IMR-90 (cell line): ENCODE data around the gene ITLN2. TPM values are rescaled to one million over a fixed set of nuclear protein-coding genes. Genes with fewer than 3 reads are reported as not detected.

ENCODE experiments used
- ATAC-seq: fragments of 200-7000 bp; cut with Tn5 transposase; 2 replicates; pipeline ENCODE4 v1.9.1; 2020; ENCODE audit warnings: low read depth, mild to moderate bottlenecking, moderate library complexity
- Bru-seq: library from RNA; stranded (reverse); fragments of 400-500 nt; gene quantifications from one replicate; lab custom pipeline; 2021; lab: Mats Ljungman, UMichigan
- BruChase-seq, 2 experiments: library from RNA; stranded (reverse); fragments of 400-500 nt; gene quantifications; one replicate each; lab custom pipeline; 2021; lab: Mats Ljungman, UMichigan
- BruUV-seq: library from RNA; stranded (reverse); fragments of 400-500 nt; replicated peaks from 2 replicates; lab custom pipeline; 2021; lab: Mats Ljungman, UMichigan
- CTCF ChIA-PET: fragments of 300-600 bp; formaldehyde crosslinking; extraction: SDS; loops from one replicate; lab custom pipeline; 2021; ENCODE audit warnings: antibody characterized with exemption; lab: Yijun Ruan, JAX
- POLR2A ChIA-PET: fragments of 300-600 bp; sonication (Branson Sonifier 250); formaldehyde crosslinking; loops from one replicate; lab custom pipeline; 2022; ENCODE audit warnings: antibody characterized with exemption; ENCODE audit not compliant: unreplicated experiment; lab: Charles Lee
- DNase-seq: peaks from one replicate; pipeline ENCODE4 v3.0.0; 2013
- H2AFZ ChIP-seq: replicated peaks from 2 replicates; pipeline ENCODE3; 2013; ENCODE audit warnings: low read length, mild to moderate bottlenecking; ENCODE audit not compliant: poor library complexity
- H2AK5ac ChIP-seq: 2 replicates; pipeline ENCODE4 v1.6.1; 2013; ENCODE audit warnings: low read depth, low read length, inconsistent platforms
- H2AK9ac ChIP-seq: replicated peaks from 2 replicates; pipeline ENCODE3; 2013; ENCODE audit warnings: mild to moderate bottlenecking, low read depth, low read length, moderate library complexity; ENCODE audit not compliant: poor library complexity
- H2BK120ac ChIP-seq: 2 replicates; pipeline ENCODE4 v1.6.1; 2013; ENCODE audit warnings: low read depth, low read length, inconsistent platforms
- H2BK15ac ChIP-seq: 3 replicates; pipeline ENCODE4 v1.6.1; 2013; ENCODE audit warnings: low read depth, low read length, inconsistent platforms
- H2BK20ac ChIP-seq: 2 replicates; pipeline ENCODE4 v1.6.1; 2013; ENCODE audit warnings: low read depth, mild to moderate bottlenecking, inconsistent platforms, low read length, moderate library complexity
- H2BK5ac ChIP-seq: 2 replicates; pipeline ENCODE4 v1.6.1; 2013; ENCODE audit warnings: mild to moderate bottlenecking, low read depth, low read length, inconsistent platforms; ENCODE audit not compliant: poor library complexity, severe bottlenecking
- H3K14ac ChIP-seq: replicated peaks from 2 replicates; pipeline ENCODE4 v1.6.1; 2013; ENCODE audit warnings: low read depth, low read length, inconsistent platforms
- H3K18ac ChIP-seq: 2 replicates; pipeline ENCODE4 v1.6.1; 2013; ENCODE audit warnings: low read depth, low read length, control low read depth
- H3K23ac ChIP-seq: 2 replicates; pipeline ENCODE4 v1.6.1; 2013; ENCODE audit warnings: low read depth, low read length, inconsistent platforms
- H3K27ac ChIP-seq: 2 replicates; pipeline ENCODE4 v1.5.1; 2013; ENCODE audit warnings: mild to moderate bottlenecking, control low read depth, low read length; ENCODE audit not compliant: insufficient read depth
- H3K27me3 ChIP-seq: 2 replicates; pipeline ENCODE4 v1.6.1; 2013; ENCODE audit warnings: low read length; ENCODE audit not compliant: control insufficient read depth, insufficient read depth
- H3K36me3 ChIP-seq: 2 replicates; pipeline ENCODE4 v1.6.1; 2013; ENCODE audit warnings: low read length, mixed read lengths; ENCODE audit not compliant: control insufficient read depth, insufficient read depth
- H3K4ac ChIP-seq: 2 replicates; pipeline ENCODE4 v1.6.1; 2013; ENCODE audit warnings: low read depth, low read length, inconsistent platforms
- H3K4me1 ChIP-seq: 2 replicates; pipeline ENCODE4 v1.6.1; 2013; ENCODE audit warnings: low read length, mixed read lengths; ENCODE audit not compliant: control insufficient read depth, insufficient read depth
- H3K4me2 ChIP-seq: 2 replicates; pipeline ENCODE4 v1.6.1; 2013; ENCODE audit warnings: low read depth, mild to moderate bottlenecking, control low read depth, low read length, moderate library complexity
- H3K4me3 ChIP-seq: 2 replicates; pipeline ENCODE4 v1.5.1; 2013; ENCODE audit warnings: low read depth, mild to moderate bottlenecking, control low read depth, low read length, moderate library complexity; ENCODE audit not compliant: insufficient read depth
- H3K56ac ChIP-seq: 2 replicates; pipeline ENCODE4 v1.6.1; 2013; ENCODE audit warnings: low read length, inconsistent platforms; ENCODE audit not compliant: insufficient read depth; ENCODE audit errors: extremely low read depth
- H3K79me1 ChIP-seq, 2 experiments: 2 replicates each; pipeline ENCODE4 v1.6.1; 2013; ENCODE audit warnings: low read length in 2 of 2, inconsistent platforms in 1 of 2, low read depth in 1 of 2
- H3K9ac ChIP-seq: 2 replicates; pipeline ENCODE4 v1.6.1; 2013; ENCODE audit warnings: low read depth, low read length, control low read depth
- H3K9me1 ChIP-seq: 2 replicates; pipeline ENCODE4 v1.6.1; 2013; ENCODE audit warnings: low read length, inconsistent platforms; ENCODE audit not compliant: insufficient read depth
- H3K9me3 ChIP-seq: 2 replicates; pipeline ENCODE4 v1.6.1; 2013; ENCODE audit warnings: low read length; ENCODE audit not compliant: control insufficient read depth, insufficient read depth
- H4K20me1 ChIP-seq: 2 replicates; pipeline ENCODE4 v1.6.1; 2013; ENCODE audit warnings: low read length, inconsistent platforms; ENCODE audit not compliant: insufficient read depth
- H4K5ac ChIP-seq: 2 replicates; pipeline ENCODE4 v1.6.1; 2013; ENCODE audit warnings: mild to moderate bottlenecking, low read depth, low read length, control low read depth
- H4K8ac ChIP-seq, 2 experiments: 2 replicates each; pipeline ENCODE4 v1.6.1; 2013; ENCODE audit warnings: low read depth in 2 of 2, low read length in 2 of 2, control low read depth in 1 of 2, inconsistent platforms in 1 of 2
- H4K91ac ChIP-seq: 2 replicates; pipeline ENCODE4 v1.6.1; 2013; ENCODE audit warnings: low read depth, low read length, inconsistent platforms; ENCODE audit not compliant: insufficient read depth
- BHLHE40 ChIP-seq: fragments of 150-350 bp; IDR thresholded peaks from 2 replicates; pipeline ENCODE4 v1.6.1; 2016; ENCODE audit warnings: mild to moderate bottlenecking, low read depth, low read length
- CEBPB ChIP-seq: IDR thresholded peaks from 2 replicates; pipeline ENCODE4 v1.6.1; 2012; ENCODE audit warnings: low read depth, low read length, improper control_type of control experiment
- CHD1 ChIP-seq: IDR thresholded peaks from 2 replicates; pipeline ENCODE4 v1.6.1; 2012; ENCODE audit warnings: low read depth, low read length, improper control_type of control experiment
- MXI1 ChIP-seq: IDR thresholded peaks from 2 replicates; pipeline ENCODE4 v1.6.1; 2012; ENCODE audit warnings: low read depth, mild to moderate bottlenecking, low read length, moderate library complexity, borderline replicate concordance
- POLR2A ChIP-seq: IDR thresholded peaks from 2 replicates; pipeline ENCODE4 v1.6.1; 2012; ENCODE audit warnings: mild to moderate bottlenecking, low read depth, low read length
- RCOR1 ChIP-seq: IDR thresholded peaks from 2 replicates; pipeline ENCODE4 v1.6.1; 2012; ENCODE audit warnings: mild to moderate bottlenecking, low read length, improper control_type of control experiment; ENCODE audit not compliant: insufficient replicate concordance
- RFX5 ChIP-seq: IDR thresholded peaks from 2 replicates; pipeline ENCODE4 v1.8.0; 2012; ENCODE audit warnings: low read depth, mild to moderate bottlenecking, low read length, moderate library complexity
- SMC3 ChIP-seq: fragments of 150-350 bp; IDR thresholded peaks from 2 replicates; pipeline ENCODE4 v1.6.1; 2016; ENCODE audit warnings: low read depth, mild to moderate bottlenecking, antibody characterized with exemption, low read length, moderate library complexity
- WGBS, 2 experiments: methylation state at CpG; one replicate each; pipeline versions ENCODE4 v1.1.5 to v1.1.7; 2013; ENCODE audit warnings: missing lambda C conversion rate in 2 of 2; ENCODE audit not compliant: insufficient read length in 1 of 2; ENCODE audit errors: extremely low coverage in 2 of 2; 5-methylcytosine and 5-hydroxymethylcytosine counted together
- dilution Hi-C: fragments of 300-500 bp; cut with HindIII; formaldehyde crosslinking; loops from one replicate; pipeline ENCODE4 v1.14.3; 2018; ENCODE audit warnings: low sequenced_read_pairs; ENCODE audit not compliant: unreplicated experiment
- in situ Hi-C: fragments of 300-500 bp; cut with MboI; formaldehyde crosslinking; loops from 3 replicates; pipeline ENCODE4 v1.14.3; 2019; ENCODE audit warnings: low sequenced_read_pairs, inconsistent platforms, mixed read lengths
- intact Hi-C: fragments of 100-400 bp; cut with micrococcal nuclease; formaldehyde crosslinking; loops from 2 replicates; pipeline ENCODE4 v1.10.0; 2022
- long read RNA-seq: library from polyadenylated mRNA; unstranded; transcript quantifications from one replicate; pipeline ENCODE4 v2.0.0, GENCODE V29; 2021; ENCODE audit not compliant: unreplicated experiment
- polyA plus RNA-seq, 3 experiments: library from polyadenylated mRNA; depleted of rRNA; stranded (reverse); fragments of >200 nt; gene quantifications; 2 replicates each; pipeline ENCODE4 v1.2.3, GENCODE V29; 2012; ENCODE audit warnings: low replicate concordance in 1 of 3
- total RNA-seq: library from RNA; depleted of rRNA; stranded (reverse); fragments of >200 nt; gene quantifications from 2 replicates; pipeline ENCODE4 v1.2.3, GENCODE V29; 2012; rRNA removed
- TF ChIP-seq, protein P1 (sequence below): conservative IDR thresholded peaks from 2 replicates; pipeline ENCODE4 v1.5.1; 2012; ENCODE audit warnings: mild to moderate bottlenecking, low read depth, low read length, improper control_type of control experiment
- TF ChIP-seq, protein P2 (sequence below): fragments of 150-350 bp; IDR thresholded peaks from 2 replicates; pipeline ENCODE4 v1.6.1; 2016; ENCODE audit warnings: low read depth, mild to moderate bottlenecking, low read length, moderate library complexity, borderline replicate concordance

ITLN2 gene
- not detected in 2 replicates for total RNA-seq
- not detected in 2 replicates for polyA plus RNA-seq (2012; rRNA removed)
- not detected in 2 replicates for polyA plus RNA-seq (2012; cell fraction: cytosol; rRNA removed)
- polyA plus RNA-seq (2012; cell fraction: nucleus; rRNA removed; ENCODE audit: low replicate concordance), result not detected in 2 replicates
- Bru-seq, nascent RNA, result not detected
- BruChase-seq, experiment 1, labeled RNA remaining after a 6-hour chase, result not detected
- not detected for BruChase-seq, experiment 2, labeled RNA remaining after a 2-hour chase
- long read RNA-seq, result 0 reads

DNA sequence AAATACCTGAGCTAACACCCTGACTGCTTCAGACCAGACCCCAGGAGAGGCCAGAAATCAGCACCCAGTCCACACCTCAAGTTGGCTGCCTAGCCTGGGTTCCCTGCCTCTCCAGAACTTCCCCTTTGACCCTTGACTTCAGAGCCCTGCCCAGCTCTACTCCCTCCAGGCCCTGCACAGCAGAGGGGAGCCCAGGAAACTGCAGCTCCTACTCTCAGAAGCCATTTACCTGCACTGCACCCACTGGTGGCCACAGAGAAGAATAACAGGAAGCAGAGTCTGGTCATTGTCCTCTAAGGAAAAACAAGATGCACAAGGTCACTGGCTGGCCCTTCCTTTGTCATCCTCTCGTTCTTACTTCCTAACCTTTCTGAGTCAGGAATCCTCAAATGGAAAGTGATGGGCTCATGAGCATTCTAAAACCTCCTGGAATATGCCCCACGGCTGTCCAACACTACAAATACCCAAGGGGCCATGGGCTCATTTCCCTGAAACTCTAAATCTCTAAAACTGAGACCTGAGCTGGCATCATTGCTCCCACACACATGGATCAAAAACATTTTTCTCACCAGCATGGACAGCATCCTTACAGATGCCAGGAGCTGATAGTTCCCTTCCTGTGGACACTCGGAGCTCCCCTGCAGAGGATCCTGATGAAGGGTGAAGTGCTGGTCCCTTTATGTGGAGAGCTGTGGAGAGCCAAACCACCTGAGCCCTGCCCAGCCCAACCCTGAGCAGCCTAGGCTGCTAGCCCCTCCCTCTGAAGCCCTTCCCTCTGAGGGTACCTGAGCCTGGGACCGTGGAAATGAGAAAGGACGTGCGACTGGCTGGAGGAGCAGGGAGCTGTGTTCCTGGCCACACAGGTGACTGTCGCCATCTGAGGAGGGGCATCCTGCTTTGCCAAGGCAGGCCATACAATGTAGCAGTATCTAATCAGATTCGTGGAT is at the start of gene ITLN2:
Gene ITLN2 (minus strand): TSS at position 652 of the 947 bp plus-strand sequence. CDS start 68 bp downstream, at position 584.
- Histone ChIP-seq H3K56ac (no peak within 1 kb of the TSS), H3K14ac (no peak within 1 kb of the TSS), H3K36me3 (no peaks in the 10 kb centered on the region), H4K8ac (no peak within 1 kb of the TSS), H4K5ac (no peak within 1 kb of the TSS), H2AK5ac (no peak within 1 kb of the TSS), H3K27ac (no peak within 1 kb of the TSS), H3K18ac (no peak within 1 kb of the TSS), H2BK20ac (no peak within 1 kb of the TSS), H3K9ac (no peak within 1 kb of the TSS), H4K91ac (no peak within 1 kb of the TSS), H2AFZ (peak within 1 kb of the TSS; percentile 56), H3K9me1 (no peaks in the 10 kb centered on the region), H2BK120ac (no peak within 1 kb of the TSS), H4K20me1 (no peaks in the 10 kb centered on the region), H2BK5ac (no peak within 1 kb of the TSS), H3K79me1 (no peaks in the 10 kb centered on the region), H2AK9ac (no peak within 1 kb of the TSS), H3K27me3 (peaks cover 7% of the 10 kb centered on the region; the same call in 1 of the 2 replicates), H3K4me3 (no peak within 1 kb of the TSS), H2BK15ac (no peak within 1 kb of the TSS), H3K4ac (no peak within 1 kb of the TSS), H3K23ac (no peak within 1 kb of the TSS), H3K9me3 (no peaks in the 10 kb centered on the region), H3K4me1 (no peaks in the 10 kb centered on the region), H3K4me2 (no peak within 1 kb of the TSS)
- ATAC-seq (peak; percentile 73), DNase-seq (peak; percentile 14)
- WGBS, 2 experiments, result 36% methylated on average over 2 of the region's 8 CpGs; no CpG with 5 or more reads in 1 of the 2 experiments
- intact Hi-C loops (no loop called here), in situ Hi-C loops (no loop called here), dilution Hi-C loops (no loop called here)
- no TSS peak for BruUV-seq
- ChIA-PET CTCF (interaction anchor here (0.7 kb wide), 1 partner anchor 37 kb away, joined by 3 read pairs; no protein-coding TSS in a partner anchor), POLR2A (no interaction called here)
- TF ChIP-seq SMC3 (peak; percentile 41), POLR2A (no peak), RFX5 (no peak), RCOR1 (no peak), CEBPB (no peak), BHLHE40 (no peak), MXI1 (no peak), CHD1 (no peak)
- TF ChIP-seq, protein P1, sequence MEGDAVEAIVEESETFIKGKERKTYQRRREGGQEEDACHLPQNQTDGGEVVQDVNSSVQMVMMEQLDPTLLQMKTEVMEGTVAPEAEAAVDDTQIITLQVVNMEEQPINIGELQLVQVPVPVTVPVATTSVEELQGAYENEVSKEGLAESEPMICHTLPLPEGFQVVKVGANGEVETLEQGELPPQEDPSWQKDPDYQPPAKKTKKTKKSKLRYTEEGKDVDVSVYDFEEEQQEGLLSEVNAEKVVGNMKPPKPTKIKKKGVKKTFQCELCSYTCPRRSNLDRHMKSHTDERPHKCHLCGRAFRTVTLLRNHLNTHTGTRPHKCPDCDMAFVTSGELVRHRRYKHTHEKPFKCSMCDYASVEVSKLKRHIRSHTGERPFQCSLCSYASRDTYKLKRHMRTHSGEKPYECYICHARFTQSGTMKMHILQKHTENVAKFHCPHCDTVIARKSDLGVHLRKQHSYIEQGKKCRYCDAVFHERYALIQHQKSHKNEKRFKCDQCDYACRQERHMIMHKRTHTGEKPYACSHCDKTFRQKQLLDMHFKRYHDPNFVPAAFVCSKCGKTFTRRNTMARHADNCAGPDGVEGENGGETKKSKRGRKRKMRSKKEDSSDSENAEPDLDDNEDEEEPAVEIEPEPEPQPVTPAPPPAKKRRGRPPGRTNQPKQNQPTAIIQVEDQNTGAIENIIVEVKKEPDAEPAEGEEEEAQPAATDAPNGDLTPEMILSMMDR, result peak; percentile 46
- TF ChIP-seq, protein P2, sequence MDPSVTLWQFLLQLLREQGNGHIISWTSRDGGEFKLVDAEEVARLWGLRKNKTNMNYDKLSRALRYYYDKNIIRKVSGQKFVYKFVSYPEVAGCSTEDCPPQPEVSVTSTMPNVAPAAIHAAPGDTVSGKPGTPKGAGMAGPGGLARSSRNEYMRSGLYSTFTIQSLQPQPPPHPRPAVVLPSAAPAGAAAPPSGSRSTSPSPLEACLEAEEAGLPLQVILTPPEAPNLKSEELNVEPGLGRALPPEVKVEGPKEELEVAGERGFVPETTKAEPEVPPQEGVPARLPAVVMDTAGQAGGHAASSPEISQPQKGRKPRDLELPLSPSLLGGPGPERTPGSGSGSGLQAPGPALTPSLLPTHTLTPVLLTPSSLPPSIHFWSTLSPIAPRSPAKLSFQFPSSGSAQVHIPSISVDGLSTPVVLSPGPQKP, result no peak
